ENCODE results near the gene EDAR. TPM values are rescaled to one million over a fixed set of nuclear protein-coding genes. Genes with fewer than 3 reads are reported as not detected.
A peak's percentile ranks its signal among the peaks of the same experiment; 100 is the strongest.

EDAR gene
- total RNA-seq, 2 experiments from 2014 or later = not detected

- Mint-ChIP-seq H3K4me1 (ENCODE audit: low read depth) (peaks cover 5% of the 10 kb centered on the region), H3K4me3 (no peak overlapping the region), H3K27ac (no peak overlapping the region), H3K27me3 (ENCODE audit: low read depth) (no peaks in the 10 kb centered on the region), H3K9me3 (ENCODE audit: insufficient read depth) (no peaks in the 10 kb centered on the region), H3K36me3 (ENCODE audit: low read depth) (no peaks in the 10 kb centered on the region)
- ChIA-PET POLR2A (no interaction called here), CTCF (interaction anchor here (2.7 kb wide), 1 partner anchor 10 kb away, joined by 8 read pairs; no protein-coding TSS in a partner anchor)
- DNase-seq (no peak), ATAC-seq (no peak)
Observed at GRCh38 chr2:108918156-108918874, 70.7 kb downstream of the EDAR start.

DNA sequence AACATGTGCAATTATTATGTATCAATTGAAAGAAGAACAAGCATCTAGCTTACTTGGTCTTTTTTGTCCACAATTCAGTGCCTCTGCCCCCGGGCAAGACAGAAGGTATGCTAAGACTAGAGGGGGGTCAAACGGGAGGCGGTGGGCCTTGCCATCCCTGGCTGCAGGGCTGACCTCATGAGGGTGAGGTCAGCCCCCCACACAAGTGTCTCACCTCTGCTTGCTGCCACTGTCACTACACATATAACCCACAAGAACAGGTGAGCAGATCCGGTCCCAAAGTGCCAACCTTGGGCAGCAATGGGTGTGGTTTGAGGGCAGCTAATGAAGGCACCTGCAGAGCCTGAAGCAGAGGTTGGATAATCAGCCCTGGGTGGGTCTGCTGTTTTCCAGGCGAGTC is 71.5 kb downstream of the EDAR start:
- H3K27ac Mint-ChIP-seq = no peak overlapping the region

DNA sequence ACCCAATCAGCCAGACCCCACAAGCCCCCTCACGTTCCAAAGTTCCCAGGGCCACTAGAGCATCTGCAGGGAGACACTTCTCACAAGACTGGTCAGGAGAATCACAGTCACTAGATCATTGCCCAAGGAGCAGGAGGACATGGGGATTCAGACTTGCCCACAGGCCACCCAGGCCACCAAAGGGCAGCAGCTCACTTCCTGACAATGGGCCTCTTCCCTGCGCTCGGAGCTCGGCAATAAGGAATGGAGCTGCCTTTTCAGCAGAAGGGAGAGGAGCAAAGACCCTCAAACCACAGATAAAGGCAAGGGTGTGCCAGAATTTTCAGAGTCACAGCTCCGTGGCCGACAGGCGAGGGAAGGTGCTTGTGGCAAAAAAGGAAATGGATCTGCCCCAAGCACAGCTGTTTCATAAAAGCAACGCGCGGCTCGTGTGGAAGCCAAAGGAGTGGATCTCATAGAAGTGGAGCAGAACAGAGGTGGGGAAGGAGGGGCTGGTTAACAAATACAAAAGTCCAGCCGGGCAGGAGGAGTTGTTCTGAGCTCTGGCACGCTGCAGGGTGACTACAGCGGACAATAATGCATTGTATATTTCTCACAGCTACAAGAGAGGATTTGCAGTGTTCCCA is 72.1 kb downstream of the EDAR start:
- ChIA-PET CTCF (interaction anchor here (2.7 kb wide), 1 partner anchor 12 kb away, joined by 8 read pairs; no protein-coding TSS in a partner anchor), POLR2A (interaction anchor here (0.7 to 1.3 kb wide), 2 partner anchors 12 to 14 kb away, joined by 3 to 5 read pairs; no protein-coding TSS in a partner anchor)
- Mint-ChIP-seq H3K27ac (no peak overlapping the region), H3K4me1 (ENCODE audit: low read depth) (peaks cover 5% of the 10 kb centered on the region), H3K4me3 (no peak overlapping the region), H3K36me3 (ENCODE audit: low read depth) (no peaks in the 10 kb centered on the region), H3K9me3 (ENCODE audit: insufficient read depth) (no peaks in the 10 kb centered on the region), H3K27me3 (ENCODE audit: low read depth) (no peaks in the 10 kb centered on the region)
- ATAC-seq = no peak
- no peak for DNase-seq

More for the DNA sequence above, 71.5 kb downstream of the EDAR start:
- Mint-ChIP-seq H3K4me3 (no peak overlapping the region), H3K36me3 (ENCODE audit: low read depth) (no peaks in the 10 kb centered on the region), H3K27me3 (ENCODE audit: low read depth) (no peaks in the 10 kb centered on the region), H3K4me1 (ENCODE audit: low read depth) (peaks cover 5% of the 10 kb centered on the region), H3K9me3 (ENCODE audit: insufficient read depth) (no peaks in the 10 kb centered on the region)
- ChIA-PET POLR2A (interaction anchor here (1.3 kb wide), 1 partner anchor 14 kb away, joined by 5 read pairs; no protein-coding TSS in a partner anchor), CTCF (interaction anchor here (2.7 kb wide), 1 partner anchor 11 kb away, joined by 8 read pairs; no protein-coding TSS in a partner anchor)
- no peak for ATAC-seq
- no peak for DNase-seq

- CTCF ChIA-PET = interaction anchor here (2.7 kb wide), 1 partner anchor 12 kb away, joined by 8 read pairs; no protein-coding TSS in a partner anchor
- Mint-ChIP-seq H3K9me3 (ENCODE audit: insufficient read depth) (no peaks in the 10 kb centered on the region), H3K27me3 (ENCODE audit: low read depth) (no peaks in the 10 kb centered on the region), H3K4me3 (no peak overlapping the region), H3K36me3 (ENCODE audit: low read depth) (no peaks in the 10 kb centered on the region), H3K4me1 (ENCODE audit: low read depth) (peaks cover 5% of the 10 kb centered on the region), H3K27ac (no peak overlapping the region)
- POLR2A ChIA-PET = interaction anchor here (0.7 to 1.3 kb wide), 2 partner anchors 13 to 15 kb away, joined by 3 to 5 read pairs; no protein-coding TSS in a partner anchor
- DNase-seq (no peak), ATAC-seq (no peak)
Observed at GRCh38 chr2:108916122-108916795, 72.8 kb downstream of the EDAR start.

DNA sequence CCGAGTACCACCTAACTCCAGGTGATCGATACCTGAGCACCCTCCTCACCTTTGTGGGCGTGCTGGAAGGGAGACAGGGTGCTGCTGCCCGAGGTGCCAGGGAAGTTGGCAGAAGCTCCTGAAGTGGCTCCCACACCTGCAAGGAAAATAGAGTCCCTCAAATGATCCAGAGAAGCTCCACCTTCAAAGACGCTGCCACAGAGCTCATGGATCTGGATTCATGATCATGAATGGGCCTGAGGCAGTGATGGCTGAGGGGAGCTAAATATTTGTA is 76.5 kb downstream of the EDAR start:
- H3K4me1 Mint-ChIP-seq (ENCODE audit: low read depth) = peaks cover 5% of the 10 kb centered on the region
- no peak overlapping the region for H3K4me3 Mint-ChIP-seq
- CTCF ChIA-PET = interaction anchor here (1.0 to 1.5 kb wide), 2 partner anchors 16 to 20 kb away, joined by 3 read pairs; no protein-coding TSS in a partner anchor
- ATAC-seq = no peak
- H3K27ac Mint-ChIP-seq = no peak overlapping the region
- DNase-seq = peak; percentile 6
- no peaks in the 10 kb centered on the region for H3K9me3 Mint-ChIP-seq (ENCODE audit: insufficient read depth)
- POLR2A ChIA-PET = no interaction called here
- H3K36me3 Mint-ChIP-seq (ENCODE audit: low read depth) = no peaks in the 10 kb centered on the region
- no peaks in the 10 kb centered on the region for H3K27me3 Mint-ChIP-seq (ENCODE audit: low read depth)

DNA sequence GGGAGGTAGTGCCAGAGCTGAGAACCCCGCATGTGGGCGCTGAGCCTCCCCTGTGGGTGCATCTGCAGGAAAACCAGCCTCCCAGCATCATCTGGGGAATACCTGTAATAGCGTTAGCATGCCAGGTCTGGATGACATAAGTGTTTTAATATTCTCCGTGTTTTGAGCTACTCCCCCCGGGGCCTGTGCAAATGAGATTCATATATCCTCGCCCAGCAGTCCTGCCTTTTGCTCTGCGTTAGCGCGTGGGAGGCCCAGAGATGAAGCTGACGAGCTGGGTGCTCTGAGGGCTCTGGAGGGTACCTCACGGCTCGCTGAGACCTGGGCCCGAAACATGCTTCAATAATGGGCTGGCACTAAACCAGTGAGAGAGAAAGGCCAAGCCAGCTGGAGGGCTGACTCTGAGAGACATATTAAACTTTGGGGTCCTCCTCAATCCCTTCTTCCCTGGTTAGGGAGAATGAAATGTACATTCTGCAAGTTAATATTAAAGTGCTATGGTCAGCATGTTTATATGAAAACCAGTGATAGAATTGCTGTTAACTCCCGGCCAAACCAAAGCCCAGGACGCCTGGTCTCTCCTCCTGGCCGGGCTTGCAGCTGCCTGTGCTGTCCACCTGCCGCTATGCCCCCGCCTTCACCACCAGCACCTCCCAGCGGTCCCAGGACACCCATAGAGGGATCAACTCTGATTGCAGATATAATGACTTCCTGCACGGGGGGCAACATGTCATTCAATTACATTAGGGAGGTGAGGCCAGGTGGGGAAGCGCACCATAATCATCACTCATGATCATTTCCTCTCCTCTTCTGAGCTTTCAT is 77.0 kb downstream of the EDAR start:
- Mint-ChIP-seq H3K36me3 (ENCODE audit: low read depth) (no peaks in the 10 kb centered on the region), H3K27me3 (ENCODE audit: low read depth) (no peaks in the 10 kb centered on the region), H3K4me1 (ENCODE audit: low read depth) (peaks cover 5% of the 10 kb centered on the region), H3K27ac (no peak overlapping the region), H3K9me3 (ENCODE audit: insufficient read depth) (no peaks in the 10 kb centered on the region), H3K4me3 (no peak overlapping the region)
- no peak for ATAC-seq
- ChIA-PET POLR2A (no interaction called here), CTCF (interaction anchor here (1.5 kb wide), 1 partner anchor 20 kb away, joined by 3 read pairs; no protein-coding TSS in a partner anchor)
- peak; percentile 10 for DNase-seq

GRCh38 chr2:108911401-108911800 is 77.6 kb downstream of the EDAR start:
- Mint-ChIP-seq H3K4me3 (no peak overlapping the region), H3K27me3 (ENCODE audit: low read depth) (no peaks in the 10 kb centered on the region), H3K27ac (no peak overlapping the region), H3K9me3 (ENCODE audit: insufficient read depth) (no peaks in the 10 kb centered on the region), H3K36me3 (ENCODE audit: low read depth) (no peaks in the 10 kb centered on the region), H3K4me1 (ENCODE audit: low read depth) (peaks cover 5% of the 10 kb centered on the region)
- DNase-seq = peak; percentile 11
- ChIA-PET CTCF (interaction anchor here (1.5 kb wide), 1 partner anchor 19 kb away, joined by 3 read pairs; no protein-coding TSS in a partner anchor), POLR2A (no interaction called here)
- no peak for ATAC-seq

- Mint-ChIP-seq H3K27me3 (ENCODE audit: low read depth) (no peaks in the 10 kb centered on the region), H3K9me3 (ENCODE audit: insufficient read depth) (no peaks in the 10 kb centered on the region), H3K27ac (no peak overlapping the region), H3K4me3 (no peak overlapping the region), H3K4me1 (ENCODE audit: low read depth) (peaks cover 5% of the 10 kb centered on the region), H3K36me3 (ENCODE audit: low read depth) (no peaks in the 10 kb centered on the region)
- ChIA-PET CTCF (interaction anchor here (1.5 kb wide), 1 partner anchor 19 kb away, joined by 3 read pairs; no protein-coding TSS in a partner anchor), POLR2A (no interaction called here)
- ATAC-seq = no peak
- peak; percentile 4 for DNase-seq
Observed at GRCh38 chr2:108910541-108911396, 78.3 kb downstream of the EDAR start.

DNA sequence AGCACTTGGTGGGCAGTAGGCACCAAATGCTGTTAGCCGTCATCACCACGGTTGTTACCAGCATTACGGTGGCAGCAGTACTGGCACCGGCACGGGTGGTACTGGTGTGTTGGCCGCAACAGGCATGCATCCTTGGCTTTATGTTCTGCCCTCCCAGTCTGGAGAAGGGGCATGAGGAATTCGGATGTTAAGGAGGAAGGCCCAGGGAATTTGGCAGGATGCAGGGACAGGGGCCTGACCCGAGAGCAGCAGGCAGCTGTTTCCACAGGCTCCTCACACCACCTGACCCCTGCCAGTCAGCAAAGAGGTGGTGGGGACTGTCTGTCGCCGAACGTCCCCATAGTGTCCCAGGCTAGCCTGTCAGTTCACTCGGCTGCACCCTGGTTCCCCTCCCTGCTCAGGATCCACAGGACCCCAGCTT is 79.0 kb downstream of the EDAR start:
- ChIA-PET CTCF (no interaction called here), POLR2A (no interaction called here)
- peaks cover 5% of the 10 kb centered on the region for H3K4me1 Mint-ChIP-seq (ENCODE audit: low read depth)
- no peak overlapping the region for H3K4me3 Mint-ChIP-seq
- no peak for ATAC-seq
- H3K27me3 Mint-ChIP-seq (ENCODE audit: low read depth) = no peaks in the 10 kb centered on the region
- H3K9me3 Mint-ChIP-seq (ENCODE audit: insufficient read depth) = no peaks in the 10 kb centered on the region
- DNase-seq = peak; percentile 6
- no peaks in the 10 kb centered on the region for H3K36me3 Mint-ChIP-seq (ENCODE audit: low read depth)
- no peak overlapping the region for H3K27ac Mint-ChIP-seq

GRCh38 chr2:108909275-108909823 is 79.7 kb downstream of the EDAR start:
- CTCF ChIA-PET = no interaction called here
- no peak for DNase-seq

More at GRCh38 chr2:108909275-108909823, 79.7 kb downstream of the EDAR start:
- Mint-ChIP-seq H3K9me3 (ENCODE audit: insufficient read depth) (no peaks in the 10 kb centered on the region), H3K36me3 (ENCODE audit: low read depth) (no peaks in the 10 kb centered on the region), H3K27ac (no peak overlapping the region), H3K4me3 (no peak overlapping the region), H3K4me1 (ENCODE audit: low read depth) (peaks cover 2% of the 10 kb centered on the region), H3K27me3 (ENCODE audit: low read depth) (no peaks in the 10 kb centered on the region)
- no peak for ATAC-seq
- POLR2A ChIA-PET = no interaction called here

All from activated CD8-positive, alpha-beta T cell treated with anti-CD3 and anti-CD28 coated beads, Interleukin-2, amount 10 ng/mL, durations not matched to agents 7 days and 5 days (primary cell).